ENCODE data around the gene MLKL. TPM values are rescaled to one million over a fixed set of nuclear protein-coding genes. Genes with fewer than 3 reads are reported as not detected.

The MLKL gene
- total and polyA plus RNA-seq, 2 of the 13 experiments (the other 11 are each of a cell fraction or from before 2014, with no cell fraction given) = 6.4 to 10.7 TPM

GRCh38 chr16:74623839-74624235 is 76.8 kb downstream of the MLKL start:
- no peak overlapping the region for H3K9ac ChIP-seq (ENCODE audit: insufficient read depth, low read depth, low read length)
- no peak overlapping the region for H3K27ac ChIP-seq (ENCODE audit: extremely low read length, insufficient read depth, low read length)
- H3K4me3 ChIP-seq (replicated peaks in 1 of 3; ENCODE audit: insufficient read depth in 1 of 3, low read depth in 2 of 3, low read length in 3 of 3) = no peak overlapping the region
- H3K4me1 ChIP-seq (ENCODE audit: insufficient read depth, low read length) = no peaks in the 10 kb centered on the region
- intact Hi-C loops (cut with micrococcal nuclease; ENCODE audit: unreplicated experiment) = loop anchor here (5.0 kb wide), 1 partner anchor 147 kb away; no protein-coding TSS in a partner anchor
- H3K36me3 ChIP-seq (replicated peaks in 1 of 2; ENCODE audit: control insufficient read depth in 1 of 2, insufficient read depth in 2 of 2, low read length in 2 of 2) = peaks cover 35 to 77% of the 10 kb centered on the region in 2 experiments
- H3K79me2 ChIP-seq (ENCODE audit: insufficient read depth, low read length) = no peaks in the 10 kb centered on the region
- FAIRE-seq (no peak), DNase-seq (ENCODE audit: low spot score) (no peak), ATAC-seq (peak; percentile 24)
- H2AFZ ChIP-seq (ENCODE audit: low read length) = no peak overlapping the region
- BruUV-seq (replicated peaks) = no TSS peak
- POLR2A ChIA-PET = interaction anchor here (1.3 kb wide), 1 partner anchor 17 kb away, joined by 4 read pairs; the partner anchor contains the start of gene GLG1
- TF ChIP-seq, protein P1, sequence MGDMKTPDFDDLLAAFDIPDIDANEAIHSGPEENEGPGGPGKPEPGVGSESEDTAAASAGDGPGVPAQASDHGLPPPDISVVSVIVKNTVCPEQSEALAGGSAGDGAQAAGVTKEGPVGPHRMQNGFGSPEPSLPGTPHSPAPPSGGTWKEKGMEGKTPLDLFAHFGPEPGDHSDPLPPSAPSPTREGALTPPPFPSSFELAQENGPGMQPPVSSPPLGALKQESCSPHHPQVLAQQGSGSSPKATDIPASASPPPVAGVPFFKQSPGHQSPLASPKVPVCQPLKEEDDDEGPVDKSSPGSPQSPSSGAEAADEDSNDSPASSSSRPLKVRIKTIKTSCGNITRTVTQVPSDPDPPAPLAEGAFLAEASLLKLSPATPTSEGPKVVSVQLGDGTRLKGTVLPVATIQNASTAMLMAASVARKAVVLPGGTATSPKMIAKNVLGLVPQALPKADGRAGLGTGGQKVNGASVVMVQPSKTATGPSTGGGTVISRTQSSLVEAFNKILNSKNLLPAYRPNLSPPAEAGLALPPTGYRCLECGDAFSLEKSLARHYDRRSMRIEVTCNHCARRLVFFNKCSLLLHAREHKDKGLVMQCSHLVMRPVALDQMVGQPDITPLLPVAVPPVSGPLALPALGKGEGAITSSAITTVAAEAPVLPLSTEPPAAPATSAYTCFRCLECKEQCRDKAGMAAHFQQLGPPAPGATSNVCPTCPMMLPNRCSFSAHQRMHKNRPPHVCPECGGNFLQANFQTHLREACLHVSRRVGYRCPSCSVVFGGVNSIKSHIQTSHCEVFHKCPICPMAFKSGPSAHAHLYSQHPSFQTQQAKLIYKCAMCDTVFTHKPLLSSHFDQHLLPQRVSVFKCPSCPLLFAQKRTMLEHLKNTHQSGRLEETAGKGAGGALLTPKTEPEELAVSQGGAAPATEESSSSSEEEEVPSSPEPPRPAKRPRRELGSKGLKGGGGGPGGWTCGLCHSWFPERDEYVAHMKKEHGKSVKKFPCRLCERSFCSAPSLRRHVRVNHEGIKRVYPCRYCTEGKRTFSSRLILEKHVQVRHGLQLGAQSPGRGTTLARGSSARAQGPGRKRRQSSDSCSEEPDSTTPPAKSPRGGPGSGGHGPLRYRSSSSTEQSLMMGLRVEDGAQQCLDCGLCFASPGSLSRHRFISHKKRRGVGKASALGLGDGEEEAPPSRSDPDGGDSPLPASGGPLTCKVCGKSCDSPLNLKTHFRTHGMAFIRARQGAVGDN (CRISPR knock-in tag; IDR thresholded peaks at IDR 0.05) = no peak
- TF ChIP-seq SP2 (CRISPR knock-in tag; IDR thresholded peaks at IDR 0.05) (no peak), ASH2L (IDR thresholded peaks at IDR 0.05; ENCODE audit: insufficient read length, low read depth, low read length) (no peak), FOXK2 (IDR thresholded peaks at IDR 0.05) (no peak), CBX2 (IDR thresholded peaks at IDR 0.05; ENCODE audit: low read depth, low read length) (no peak), CBX2 (CRISPR knock-in tag; IDR thresholded peaks at IDR 0.05; ENCODE audit: low read depth) (no peak), ZNF503 (CRISPR knock-in tag; IDR thresholded peaks at IDR 0.05) (no peak), NFE2 (CRISPR knock-in tag; IDR thresholded peaks at IDR 0.05) (no peak), ZNF605 (CRISPR knock-in tag; IDR thresholded peaks at IDR 0.05) (no peak), ZNF768 (CRISPR knock-in tag; IDR thresholded peaks at IDR 0.05) (no peak)
- TF ChIP-seq, protein P2, sequence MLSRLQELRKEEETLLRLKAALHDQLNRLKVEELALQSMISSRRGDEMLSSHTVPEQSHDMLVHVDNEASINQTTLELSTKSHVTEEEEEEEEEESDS (CRISPR knock-in tag; IDR thresholded peaks at IDR 0.05; ENCODE audit: borderline replicate concordance) = no peak
- TF ChIP-seq, protein P3, sequence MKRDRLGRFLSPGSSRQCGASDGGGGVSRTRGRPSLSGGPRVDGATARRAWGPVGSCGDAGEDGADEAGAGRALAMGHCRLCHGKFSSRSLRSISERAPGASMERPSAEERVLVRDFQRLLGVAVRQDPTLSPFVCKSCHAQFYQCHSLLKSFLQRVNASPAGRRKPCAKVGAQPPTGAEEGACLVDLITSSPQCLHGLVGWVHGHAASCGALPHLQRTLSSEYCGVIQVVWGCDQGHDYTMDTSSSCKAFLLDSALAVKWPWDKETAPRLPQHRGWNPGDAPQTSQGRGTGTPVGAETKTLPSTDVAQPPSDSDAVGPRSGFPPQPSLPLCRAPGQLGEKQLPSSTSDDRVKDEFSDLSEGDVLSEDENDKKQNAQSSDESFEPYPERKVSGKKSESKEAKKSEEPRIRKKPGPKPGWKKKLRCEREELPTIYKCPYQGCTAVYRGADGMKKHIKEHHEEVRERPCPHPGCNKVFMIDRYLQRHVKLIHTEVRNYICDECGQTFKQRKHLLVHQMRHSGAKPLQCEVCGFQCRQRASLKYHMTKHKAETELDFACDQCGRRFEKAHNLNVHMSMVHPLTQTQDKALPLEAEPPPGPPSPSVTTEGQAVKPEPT (CRISPR knock-in tag; IDR thresholded peaks at IDR 0.05; ENCODE audit: low read depth) = no peak
- peaks cover 3% of the 10 kb centered on the region; the same call in 1 of the 2 replicates for H4K20me1 ChIP-seq (ENCODE audit: insufficient read depth, low read length)
- H3K4me2 ChIP-seq (ENCODE audit: low read depth, low read length) = no peak overlapping the region
- no peaks in the 10 kb centered on the region for H3K9me3 ChIP-seq (ENCODE audit: low read length)
- H3K27me3 ChIP-seq (ENCODE audit: control insufficient read depth in 1 of 2, insufficient read depth in 2 of 2, low read length in 2 of 2) = no peaks in the 10 kb centered on the region
- 98% methylated on average over 6 of the region's 6 CpGs for WGBS (ENCODE audit: low lambda C conversion rate)
- CTCF ChIA-PET (ENCODE audit: low intra/inter-chr PET ratio, low total read pairs) = interaction anchor here (1.7 kb wide), 1 partner anchor 314 kb away, joined by 7 read pairs; no protein-coding TSS in a partner anchor
- in situ Hi-C loops (cut with HindIII; ENCODE audit: extremely low pct_ligation_motif_present, low pct_unique_long_range_greater_than_20kb) = loop anchor here (10.0 kb wide), 1 partner anchor 309 kb away; no protein-coding TSS in a partner anchor

All from HepG2 (cell line).